PC-9 (cell line): ENCODE results near the gene API5.

Experiments used
- CTCF ChIP-seq: fragments of 200-600 bp; sonication (generic); conservative IDR thresholded peaks from 2 replicates; pipeline ENCODE4 v1.6.1; 2017; ENCODE audit warnings: mixed run types, antibody characterized with exemption, mild to moderate bottlenecking, moderate library complexity
- EZH2 ChIP-seq: fragments of 200-600 bp; sonication (generic); IDR thresholded peaks from 2 replicates; pipeline ENCODE4 v1.8.0; 2017; ENCODE audit warnings: antibody characterized with exemption, low read depth

- TF ChIP-seq CTCF (no peak), EZH2 (no peak)
These were observed 26.0 kb upstream of the API5 start for GRCh38 chr11:43285826-43286225.
